Measurements from ENCODE around the gene ZFAND3.

The ZFAND3 gene

GRCh38 chr6:38092465-38092864 lies 272.9 kb downstream of the ZFAND3 start:
- Histone ChIP-seq H3K27me3 (ENCODE audit: control insufficient read depth, insufficient read depth, low read length) (no peaks in the 10 kb centered on the region), H3K4me3 (ENCODE audit: low read length) (no peak overlapping the region), H3K9me3 (ENCODE audit: control insufficient read depth, low read depth, low read length) (no peaks in the 10 kb centered on the region), H3K36me3 (ENCODE audit: control insufficient read depth, low read depth, low read length) (no peaks in the 10 kb centered on the region), H3K4me1 (ENCODE audit: control insufficient read depth, low read depth, low read length) (peaks cover 5% of the 10 kb centered on the region), H3K27ac (ENCODE audit: low read length) (no peak overlapping the region), H3K9ac (ENCODE audit: low read length) (no peak overlapping the region)

GRCh38 chr6:38092964-38093363 lies 273.4 kb downstream of the ZFAND3 start:
- H3K36me3 ChIP-seq (ENCODE audit: control insufficient read depth, low read depth, low read length): no peaks in the 10 kb centered on the region
- no peaks in the 10 kb centered on the region for H3K9me3 ChIP-seq (ENCODE audit: control insufficient read depth, low read depth, low read length)
- no peak overlapping the region for H3K9ac ChIP-seq (ENCODE audit: low read length)
- H3K4me3 ChIP-seq (ENCODE audit: low read length): no peak overlapping the region
- H3K4me1 ChIP-seq (ENCODE audit: control insufficient read depth, low read depth, low read length): peaks cover 5% of the 10 kb centered on the region
- no peak overlapping the region for H3K27ac ChIP-seq (ENCODE audit: low read length)
- H3K27me3 ChIP-seq (ENCODE audit: control insufficient read depth, insufficient read depth, low read length): no peaks in the 10 kb centered on the region

GRCh38 chr6:38095054-38095453 lies 275.5 kb downstream of the ZFAND3 start:
- Histone ChIP-seq H3K9me3 (ENCODE audit: control insufficient read depth, low read depth, low read length) (no peaks in the 10 kb centered on the region), H3K27ac (ENCODE audit: low read length) (no peak overlapping the region), H3K36me3 (ENCODE audit: control insufficient read depth, low read depth, low read length) (no peaks in the 10 kb centered on the region), H3K4me3 (ENCODE audit: low read length) (no peak overlapping the region), H3K4me1 (ENCODE audit: control insufficient read depth, low read depth, low read length) (peaks cover 5% of the 10 kb centered on the region), H3K9ac (ENCODE audit: low read length) (no peak overlapping the region), H3K27me3 (ENCODE audit: control insufficient read depth, insufficient read depth, low read length) (no peaks in the 10 kb centered on the region)

GRCh38 chr6:38099221-38099620 lies 279.7 kb downstream of the ZFAND3 start:
- Histone ChIP-seq H3K9me3 (ENCODE audit: control insufficient read depth, low read depth, low read length) (no peaks in the 10 kb centered on the region), H3K27me3 (ENCODE audit: control insufficient read depth, insufficient read depth, low read length) (no peaks in the 10 kb centered on the region), H3K9ac (ENCODE audit: low read length) (no peak overlapping the region), H3K36me3 (ENCODE audit: control insufficient read depth, low read depth, low read length) (no peaks in the 10 kb centered on the region), H3K4me1 (ENCODE audit: control insufficient read depth, low read depth, low read length) (no peaks in the 10 kb centered on the region), H3K4me3 (ENCODE audit: low read length) (no peak overlapping the region), H3K27ac (ENCODE audit: low read length) (no peak overlapping the region)

GRCh38 chr6:38100380-38100779 lies 280.9 kb downstream of the ZFAND3 start:
- Histone ChIP-seq H3K4me1 (ENCODE audit: control insufficient read depth, low read depth, low read length) (no peaks in the 10 kb centered on the region), H3K9ac (ENCODE audit: low read length) (no peak overlapping the region), H3K36me3 (ENCODE audit: control insufficient read depth, low read depth, low read length) (no peaks in the 10 kb centered on the region), H3K9me3 (ENCODE audit: control insufficient read depth, low read depth, low read length) (no peaks in the 10 kb centered on the region), H3K4me3 (ENCODE audit: low read length) (no peak overlapping the region), H3K27ac (ENCODE audit: low read length) (no peak overlapping the region), H3K27me3 (ENCODE audit: control insufficient read depth, insufficient read depth, low read length) (no peaks in the 10 kb centered on the region)

GRCh38 chr6:38103921-38104320 lies 284.4 kb downstream of the ZFAND3 start:
- Histone ChIP-seq H3K9me3 (ENCODE audit: control insufficient read depth, low read depth, low read length) (no peaks in the 10 kb centered on the region), H3K9ac (ENCODE audit: low read length) (no peak overlapping the region), H3K4me1 (ENCODE audit: control insufficient read depth, low read depth, low read length) (no peaks in the 10 kb centered on the region), H3K36me3 (ENCODE audit: control insufficient read depth, low read depth, low read length) (no peaks in the 10 kb centered on the region), H3K4me3 (ENCODE audit: low read length) (no peak overlapping the region), H3K27me3 (ENCODE audit: control insufficient read depth, insufficient read depth, low read length) (no peaks in the 10 kb centered on the region), H3K27ac (ENCODE audit: low read length) (no peak overlapping the region)

- no peaks in the 10 kb centered on the region for H3K27me3 ChIP-seq (ENCODE audit: control insufficient read depth, insufficient read depth, low read length)
- no peaks in the 10 kb centered on the region for H3K9me3 ChIP-seq (ENCODE audit: control insufficient read depth, low read depth, low read length)
- H3K4me3 ChIP-seq (ENCODE audit: low read length): no peak overlapping the region
- H3K4me1 ChIP-seq (ENCODE audit: control insufficient read depth, low read depth, low read length): no peaks in the 10 kb centered on the region
- no peak overlapping the region for H3K27ac ChIP-seq (ENCODE audit: low read length)
- no peaks in the 10 kb centered on the region for H3K36me3 ChIP-seq (ENCODE audit: control insufficient read depth, low read depth, low read length)
- H3K9ac ChIP-seq (ENCODE audit: low read length): no peak overlapping the region
These were observed 285.5 kb downstream of the ZFAND3 start for GRCh38 chr6:38105066-38105465.

GRCh38 chr6:38107073-38107472 lies 287.5 kb downstream of the ZFAND3 start:
- Histone ChIP-seq H3K9ac (ENCODE audit: low read length) (no peak overlapping the region), H3K4me1 (ENCODE audit: control insufficient read depth, low read depth, low read length) (no peaks in the 10 kb centered on the region), H3K4me3 (ENCODE audit: low read length) (no peak overlapping the region), H3K9me3 (ENCODE audit: control insufficient read depth, low read depth, low read length) (no peaks in the 10 kb centered on the region), H3K36me3 (ENCODE audit: control insufficient read depth, low read depth, low read length) (no peaks in the 10 kb centered on the region), H3K27ac (ENCODE audit: low read length) (no peak overlapping the region), H3K27me3 (ENCODE audit: control insufficient read depth, insufficient read depth, low read length) (no peaks in the 10 kb centered on the region)

- H3K36me3 ChIP-seq (ENCODE audit: control insufficient read depth, low read depth, low read length): no peaks in the 10 kb centered on the region
- H3K9me3 ChIP-seq (ENCODE audit: control insufficient read depth, low read depth, low read length): no peaks in the 10 kb centered on the region
- no peak overlapping the region for H3K9ac ChIP-seq (ENCODE audit: low read length)
- H3K27me3 ChIP-seq (ENCODE audit: control insufficient read depth, insufficient read depth, low read length): no peaks in the 10 kb centered on the region
- no peak overlapping the region for H3K27ac ChIP-seq (ENCODE audit: low read length)
- peaks cover 2% of the 10 kb centered on the region for H3K4me1 ChIP-seq (ENCODE audit: control insufficient read depth, low read depth, low read length)
- H3K4me3 ChIP-seq (ENCODE audit: low read length): no peak overlapping the region
These were observed 291.0 kb downstream of the ZFAND3 start for GRCh38 chr6:38110481-38110971.

- H3K36me3 ChIP-seq (ENCODE audit: control insufficient read depth, low read depth, low read length): no peaks in the 10 kb centered on the region
- no peak overlapping the region for H3K9ac ChIP-seq (ENCODE audit: low read length)
- H3K4me1 ChIP-seq (ENCODE audit: control insufficient read depth, low read depth, low read length): peaks cover 2% of the 10 kb centered on the region
These were observed 292.7 kb downstream of the ZFAND3 start for GRCh38 chr6:38112181-38112580.

GRCh38 chr6:38113825-38114576 lies 294.5 kb downstream of the ZFAND3 start:
- H3K4me1 ChIP-seq (ENCODE audit: control insufficient read depth, low read depth, low read length): peaks cover 2% of the 10 kb centered on the region
- H3K27ac ChIP-seq (ENCODE audit: low read length): no peak overlapping the region
- H3K9me3 ChIP-seq (ENCODE audit: control insufficient read depth, low read depth, low read length): no peaks in the 10 kb centered on the region
- H3K36me3 ChIP-seq (ENCODE audit: control insufficient read depth, low read depth, low read length): no peaks in the 10 kb centered on the region
- H3K4me3 ChIP-seq (ENCODE audit: low read length): no peak overlapping the region
- H3K9ac ChIP-seq (ENCODE audit: low read length): no peak overlapping the region
- H3K27me3 ChIP-seq (ENCODE audit: control insufficient read depth, insufficient read depth, low read length): no peaks in the 10 kb centered on the region

More at GRCh38 chr6:38112181-38112580, 292.7 kb downstream of the ZFAND3 start:
- H3K9me3 ChIP-seq (ENCODE audit: control insufficient read depth, low read depth, low read length): no peaks in the 10 kb centered on the region
- H3K4me3 ChIP-seq (ENCODE audit: low read length): no peak overlapping the region
- H3K27me3 ChIP-seq (ENCODE audit: control insufficient read depth, insufficient read depth, low read length): no peaks in the 10 kb centered on the region
- H3K27ac ChIP-seq (ENCODE audit: low read length): no peak overlapping the region

- Histone ChIP-seq H3K9me3 (ENCODE audit: control insufficient read depth, low read depth, low read length) (no peaks in the 10 kb centered on the region), H3K9ac (ENCODE audit: low read length) (no peak overlapping the region), H3K27ac (ENCODE audit: low read length) (no peak overlapping the region), H3K4me1 (ENCODE audit: control insufficient read depth, low read depth, low read length) (peaks cover 10% of the 10 kb centered on the region), H3K27me3 (ENCODE audit: control insufficient read depth, insufficient read depth, low read length) (no peaks in the 10 kb centered on the region), H3K4me3 (ENCODE audit: low read length) (no peak overlapping the region), H3K36me3 (ENCODE audit: control insufficient read depth, low read depth, low read length) (no peaks in the 10 kb centered on the region)
These were observed 295.6 kb downstream of the ZFAND3 start for GRCh38 chr6:38114976-38115625.

Measured in iPS-18a (cell line).